ENCODE results near the gene GRB10.

DNA sequence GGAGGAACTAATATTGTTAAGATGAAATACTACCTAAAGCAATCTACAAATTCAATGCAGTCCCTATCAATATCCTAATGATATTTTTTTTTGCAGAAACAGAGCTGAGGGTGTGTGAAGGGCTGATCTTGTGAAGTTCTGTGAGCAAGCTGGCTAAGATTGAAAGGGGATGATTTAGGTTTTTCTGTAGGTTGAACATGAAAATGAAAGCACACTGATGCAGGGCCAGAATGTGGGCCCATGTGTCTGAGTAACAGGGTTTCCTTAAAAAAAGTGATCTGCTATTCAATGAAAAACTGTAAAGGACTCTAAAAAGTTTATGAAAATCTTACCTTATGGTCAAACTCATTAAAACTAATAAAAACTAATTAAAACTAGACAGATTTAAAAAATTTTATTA, 47.4 kb downstream of the GRB10 start:
- TF ChIP-seq POLR2A (IDR thresholded peaks at IDR 0.05), result no peak
- TF ChIP-seq, protein P1, sequence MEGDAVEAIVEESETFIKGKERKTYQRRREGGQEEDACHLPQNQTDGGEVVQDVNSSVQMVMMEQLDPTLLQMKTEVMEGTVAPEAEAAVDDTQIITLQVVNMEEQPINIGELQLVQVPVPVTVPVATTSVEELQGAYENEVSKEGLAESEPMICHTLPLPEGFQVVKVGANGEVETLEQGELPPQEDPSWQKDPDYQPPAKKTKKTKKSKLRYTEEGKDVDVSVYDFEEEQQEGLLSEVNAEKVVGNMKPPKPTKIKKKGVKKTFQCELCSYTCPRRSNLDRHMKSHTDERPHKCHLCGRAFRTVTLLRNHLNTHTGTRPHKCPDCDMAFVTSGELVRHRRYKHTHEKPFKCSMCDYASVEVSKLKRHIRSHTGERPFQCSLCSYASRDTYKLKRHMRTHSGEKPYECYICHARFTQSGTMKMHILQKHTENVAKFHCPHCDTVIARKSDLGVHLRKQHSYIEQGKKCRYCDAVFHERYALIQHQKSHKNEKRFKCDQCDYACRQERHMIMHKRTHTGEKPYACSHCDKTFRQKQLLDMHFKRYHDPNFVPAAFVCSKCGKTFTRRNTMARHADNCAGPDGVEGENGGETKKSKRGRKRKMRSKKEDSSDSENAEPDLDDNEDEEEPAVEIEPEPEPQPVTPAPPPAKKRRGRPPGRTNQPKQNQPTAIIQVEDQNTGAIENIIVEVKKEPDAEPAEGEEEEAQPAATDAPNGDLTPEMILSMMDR (IDR thresholded peaks at IDR 0.05), result no peak

Data from Peyer's patch (tissue), 4 donors.